K562 (cell line): ENCODE measurements around the gene RPS6KA2. TPM values are rescaled to one million over a fixed set of nuclear protein-coding genes. Genes with fewer than 3 reads are reported as not detected.

Experiments
- ARID1B ChIP-seq: fragments of 450-650 bp; IDR thresholded peaks from 2 replicates; pipeline ENCODE4 v1.6.1; 2016; ENCODE audit warnings: antibody characterized with exemption, mild to moderate bottlenecking, inconsistent platforms
- EP300 ChIP-seq: IDR thresholded peaks from 2 replicates; pipeline ENCODE4 v1.6.1; 2012; ENCODE audit warnings: low read length, improper control_type of control experiment
- EP400 ChIP-seq: fragments of 450-650 bp; IDR thresholded peaks from 2 replicates; pipeline ENCODE4 v1.6.1; 2017; ENCODE audit warnings: antibody characterized with exemption, mild to moderate bottlenecking, moderate library complexity
- EZH2 ChIP-seq: IDR thresholded peaks from 2 replicates; pipeline ENCODE4 v1.6.1; 2012; ENCODE audit warnings: low read depth, mild to moderate bottlenecking, inconsistent platforms, low read length, borderline replicate concordance
- FIP1L1 ChIP-seq: fragments of 200-400 bp; formaldehyde crosslinking; IDR thresholded peaks from 2 replicates; pipeline ENCODE4 v1.6.1; 2018; ENCODE audit warnings: mild to moderate bottlenecking, low read depth, low read length; ENCODE audit not compliant: poor library complexity, severe bottlenecking
- KDM1A ChIP-seq, 2 experiments: fragments of 450-650 bp; IDR thresholded peaks; 2 replicates each; pipeline ENCODE4 v1.6.1; 2016; ENCODE audit warnings: mild to moderate bottlenecking in 2 of 2
- MCM5 ChIP-seq: fragments of 450-650 bp; IDR thresholded peaks from 2 replicates; pipeline ENCODE4 v1.6.1; 2016; ENCODE audit warnings: low read depth
- MED1 ChIP-seq: sonication (generic); formaldehyde crosslinking; IDR thresholded peaks from 2 replicates; pipeline ENCODE4 v1.8.1; 2023; ENCODE audit warnings: missing genetic modification reagents, borderline replicate concordance
- PYGO2 ChIP-seq: fragments of 450-650 bp; IDR thresholded peaks from 2 replicates; pipeline ENCODE4 v1.6.1; 2016; ENCODE audit warnings: mild to moderate bottlenecking, missing genetic modification characterization, moderate library complexity, missing compliant biosample characterization
- RAD21 ChIP-seq, 2 experiments: fragments of 250-450 bp in 1 of 2; fragments of 450-650 bp in 1 of 2; sonication (Bioruptor Pico) in 1 of 2; formaldehyde crosslinking in 1 of 2; IDR thresholded peaks in 1 of 2; conservative IDR thresholded peaks in 1 of 2; 2 replicates each; pipeline versions ENCODE4 v1.4.0 to v1.8.0; 2020 to 2022; ENCODE audit warnings: mild to moderate bottlenecking in 2 of 2, moderate library complexity in 1 of 2
- RFX1 ChIP-seq: fragments of 450-650 bp; IDR thresholded peaks from 2 replicates; pipeline ENCODE4 v1.6.1; 2016; ENCODE audit warnings: mild to moderate bottlenecking, moderate library complexity
- SUPT5H ChIP-seq: fragments of 450-650 bp; IDR thresholded peaks from 2 replicates; pipeline ENCODE4 v1.6.1; 2016
- TCF7L2 ChIP-seq: fragments of 150-350 bp; IDR thresholded peaks from 2 replicates; pipeline ENCODE4 v1.6.1; 2016; ENCODE audit warnings: low read depth, mild to moderate bottlenecking, low read length, moderate library complexity
- TSHZ1 ChIP-seq: fragments of 250-450 bp; sonication (Bioruptor Pico); IDR thresholded peaks from 2 replicates; pipeline ENCODE4 v1.4.0; 2020; ENCODE audit warnings: mild to moderate bottlenecking, moderate library complexity
- XRCC5 ChIP-seq: fragments of 200-400 bp; formaldehyde crosslinking; IDR thresholded peaks from 2 replicates; pipeline ENCODE4 v1.6.1; 2017; ENCODE audit warnings: low read depth, mild to moderate bottlenecking, low read length
- ZNF133 ChIP-seq: fragments of 250-450 bp; sonication (Bioruptor Pico); IDR thresholded peaks from 2 replicates; pipeline ENCODE4 v1.4.0; 2020; ENCODE audit warnings: mild to moderate bottlenecking
- ZNF518B ChIP-seq: fragments of 250-450 bp; sonication (Bioruptor Pico); IDR thresholded peaks from 2 replicates; pipeline ENCODE4 v1.5.0; 2021; ENCODE audit warnings: mild to moderate bottlenecking, moderate library complexity
- polyA plus RNA-seq, 8 experiments: library from polyadenylated mRNA; depleted of rRNA in 4 of 8; stranded (reverse) in 5 of 8; unstranded in 3 of 8; fragments of >200 nt; fragmentation: Nextera tagmentation in 2 of 8; fragmentation: Illumina TruSeq in 1 of 8; extraction: Ambion mirVana in 2 of 8; extraction: Trizol in 1 of 8; gene quantifications; 2 replicates each; pipeline versions ENCODE4 v1.2.1 to v1.2.3, GENCODE V29; 2011 to 2014; ENCODE audit warnings: inconsistent platforms in 1 of 8, missing spikeins in 1 of 8
- total RNA-seq, 7 experiments: library from RNA; depleted of rRNA in 6 of 7; stranded (reverse); fragments of >200 nt in 6 of 7; fragmentation: Illumina TruSeq in 2 of 7; extraction: Trizol in 2 of 7; gene quantifications; 2 replicates each; pipeline versions ENCODE4 v1.2.1 to v1.2.3, GENCODE V29; 2011 to 2021; ENCODE audit warnings: low replicate concordance in 1 of 7
- TF ChIP-seq, protein P1 (sequence below): sonication (generic); formaldehyde crosslinking; IDR thresholded peaks from 2 replicates; pipeline ENCODE4 v1.8.0; 2022; ENCODE audit warnings: mild to moderate bottlenecking, missing genetic modification reagents
- TF ChIP-seq, protein P2 (sequence below): fragments of 250-450 bp; sonication (Bioruptor Pico); IDR thresholded peaks from 2 replicates; pipeline ENCODE4 v1.8.0; 2022; ENCODE audit warnings: moderate library complexity, mild to moderate bottlenecking, inconsistent platforms

Gene RPS6KA2
- total and polyA plus RNA-seq, 9 of the 15 experiments (the other 6 are each of a cell fraction or from before 2014, with no cell fraction given), result 0.29 to 1.00 (median 0.53) TPM

DNA sequence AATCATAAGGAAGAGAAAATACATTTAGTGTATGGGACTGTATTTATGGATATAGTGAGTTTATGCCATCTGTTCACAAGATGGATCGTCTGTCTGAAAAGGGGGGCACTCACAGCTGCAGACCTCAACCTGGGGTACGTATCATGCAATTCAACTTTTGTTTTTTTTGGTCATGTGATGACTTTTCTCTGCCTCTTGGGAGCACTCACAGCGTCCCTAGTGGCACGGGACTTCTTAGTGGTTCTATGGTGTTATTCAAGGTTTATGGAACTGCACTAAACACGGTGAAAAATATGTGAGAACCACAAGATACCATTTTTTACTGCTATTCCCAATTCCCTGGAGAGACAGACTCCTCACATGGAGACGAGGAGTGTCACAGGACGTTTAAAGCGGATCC is 183.9 kb downstream of the RPS6KA2 start (continued):
- TF ChIP-seq EP300 (no peak), XRCC5 (no peak), KDM1A (IDR thresholded peaks at IDR 0.05) (no peak), EZH2 (0 out of 2 replicates have a peak, but pooled peaks have one; percentile 47), SUPT5H (no peak), ZNF133 (no peak), EP400 (no peak), TSHZ1 (no peak), MED1 (no peak), FIP1L1 (no peak), PYGO2 (tag) (no peak), TCF7L2 (no peak), ARID1B (no peak), MCM5 (no peak), RAD21 (CRISPR knock-in tag; conservative IDR thresholded peaks at IDR 0.05 in 1 of 2, IDR thresholded peaks at IDR 0.05 in 1 of 2) (0 out of 4 replicates have a peak, but pooled peaks of 1 of the 2 experiments have one; percentile 3), ZNF518B (CRISPR knock-in tag) (no peak), RFX1 (no peak)
- TF ChIP-seq, protein P1, sequence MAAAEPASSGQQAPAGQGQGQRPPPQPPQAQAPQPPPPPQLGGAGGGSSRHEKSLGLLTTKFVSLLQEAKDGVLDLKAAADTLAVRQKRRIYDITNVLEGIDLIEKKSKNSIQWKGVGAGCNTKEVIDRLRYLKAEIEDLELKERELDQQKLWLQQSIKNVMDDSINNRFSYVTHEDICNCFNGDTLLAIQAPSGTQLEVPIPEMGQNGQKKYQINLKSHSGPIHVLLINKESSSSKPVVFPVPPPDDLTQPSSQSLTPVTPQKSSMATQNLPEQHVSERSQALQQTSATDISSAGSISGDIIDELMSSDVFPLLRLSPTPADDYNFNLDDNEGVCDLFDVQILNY (CRISPR knock-in tag), result no peak
- TF ChIP-seq, protein P2, sequence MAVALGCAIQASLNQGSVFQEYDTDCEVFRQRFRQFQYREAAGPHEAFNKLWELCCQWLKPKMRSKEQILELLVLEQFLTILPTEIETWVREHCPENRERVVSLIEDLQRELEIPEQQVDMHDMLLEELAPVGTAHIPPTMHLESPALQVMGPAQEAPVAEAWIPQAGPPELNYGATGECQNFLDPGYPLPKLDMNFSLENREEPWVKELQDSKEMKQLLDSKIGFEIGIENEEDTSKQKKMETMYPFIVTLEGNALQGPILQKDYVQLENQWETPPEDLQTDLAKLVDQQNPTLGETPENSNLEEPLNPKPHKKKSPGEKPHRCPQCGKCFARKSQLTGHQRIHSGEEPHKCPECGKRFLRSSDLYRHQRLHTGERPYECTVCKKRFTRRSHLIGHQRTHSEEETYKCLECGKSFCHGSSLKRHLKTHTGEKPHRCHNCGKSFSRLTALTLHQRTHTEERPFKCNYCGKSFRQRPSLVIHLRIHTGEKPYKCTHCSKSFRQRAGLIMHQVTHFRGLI (CRISPR knock-in tag), result no peak
